ENCODE data around the gene SPRR1B. TPM values are rescaled to one million over a fixed set of nuclear protein-coding genes. Genes with fewer than 3 reads are reported as not detected.

The SPRR1B gene
- total and polyA plus RNA-seq, 9 of the 15 experiments (the other 6 are each of a cell fraction or from before 2014, with no cell fraction given) = not detected

DNA sequence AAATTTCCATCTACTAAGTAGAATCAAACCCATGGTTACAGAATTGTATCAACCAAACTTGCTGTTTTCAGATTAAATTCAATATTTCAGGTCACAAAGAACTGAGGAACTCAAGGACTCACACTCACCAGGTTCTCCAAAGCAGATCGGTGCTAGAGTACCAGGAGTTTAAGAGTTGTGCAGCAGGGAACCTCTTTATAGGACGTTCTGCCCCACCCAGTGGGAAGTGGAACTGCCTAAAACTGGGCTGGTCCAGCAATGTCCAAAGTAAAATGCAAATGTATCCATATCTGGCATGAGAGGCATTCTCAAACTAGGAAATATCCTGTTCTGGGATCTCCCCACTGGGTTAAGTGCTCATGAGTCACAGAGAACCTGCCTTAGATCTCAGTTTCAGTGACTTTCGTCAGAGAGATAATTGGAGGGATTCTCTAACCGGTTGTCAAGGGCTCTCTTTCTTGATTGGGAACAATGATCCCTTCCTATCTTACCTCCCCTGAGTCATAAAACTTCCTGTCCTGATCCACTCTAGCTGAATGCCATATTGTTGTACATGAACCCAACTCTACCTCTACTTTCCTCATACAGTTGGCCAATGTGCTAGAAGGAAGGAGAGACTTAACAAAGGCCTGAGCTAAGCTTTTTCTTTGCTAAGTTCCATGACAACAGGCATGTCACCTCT, 10.1 kb downstream of the SPRR1B start, which contains the start of gene SPRR2D (continued):
- TF ChIP-seq MYBL2 (IDR thresholded peaks at IDR 0.05; ENCODE audit: low read depth) (no peak), MYBL2 (CRISPR knock-in tag; IDR thresholded peaks at IDR 0.05; ENCODE audit: borderline replicate concordance) (no peak), NR4A1 (CRISPR knock-in tag; IDR thresholded peaks at IDR 0.05) (no peak), NR4A1 (tag; IDR thresholded peaks at IDR 0.05) (no peak), RCOR1 (IDR thresholded peaks at IDR 0.05; ENCODE audit: borderline replicate concordance in 1 of 2, low read depth in 2 of 2, low read length in 2 of 2) (peak in 1 of 2 experiments; percentile 15; a peak in 1 of 4 replicates), GABPB1 (CRISPR knock-in tag; IDR thresholded peaks at IDR 0.05) (no peak), EZH2 (IDR thresholded peaks at IDR 0.05; ENCODE audit: borderline replicate concordance, low read depth, low read length) (no peak), KDM2B (CRISPR knock-in tag; IDR thresholded peaks at IDR 0.05) (no peak), NONO (IDR thresholded peaks at IDR 0.05; ENCODE audit: low read depth in 2 of 2, low read length in 1 of 2) (no peak), ZNF232 (CRISPR knock-in tag; IDR thresholded peaks at IDR 0.05) (no peak), MTA1 (IDR thresholded peaks at IDR 0.05; ENCODE audit: borderline replicate concordance) (no peak), EGR1 (conservative IDR thresholded peaks at IDR 0.05) (no peak), HNRNPLL (IDR thresholded peaks at IDR 0.05; ENCODE audit: low read depth, low read length, poor library complexity, severe bottlenecking) (no peak), E2F6 (IDR thresholded peaks at IDR 0.05; ENCODE audit: borderline replicate concordance in 1 of 2, extremely low read depth in 1 of 2, insufficient read depth in 1 of 2, insufficient read length in 1 of 2, low read depth in 1 of 2, low read length in 1 of 2, poor library complexity in 1 of 2, severe bottlenecking in 1 of 2) (no peak), HSF4 (CRISPR knock-in tag; IDR thresholded peaks at IDR 0.05; ENCODE audit: borderline replicate concordance) (no peak)
- TF ChIP-seq, protein P1, sequence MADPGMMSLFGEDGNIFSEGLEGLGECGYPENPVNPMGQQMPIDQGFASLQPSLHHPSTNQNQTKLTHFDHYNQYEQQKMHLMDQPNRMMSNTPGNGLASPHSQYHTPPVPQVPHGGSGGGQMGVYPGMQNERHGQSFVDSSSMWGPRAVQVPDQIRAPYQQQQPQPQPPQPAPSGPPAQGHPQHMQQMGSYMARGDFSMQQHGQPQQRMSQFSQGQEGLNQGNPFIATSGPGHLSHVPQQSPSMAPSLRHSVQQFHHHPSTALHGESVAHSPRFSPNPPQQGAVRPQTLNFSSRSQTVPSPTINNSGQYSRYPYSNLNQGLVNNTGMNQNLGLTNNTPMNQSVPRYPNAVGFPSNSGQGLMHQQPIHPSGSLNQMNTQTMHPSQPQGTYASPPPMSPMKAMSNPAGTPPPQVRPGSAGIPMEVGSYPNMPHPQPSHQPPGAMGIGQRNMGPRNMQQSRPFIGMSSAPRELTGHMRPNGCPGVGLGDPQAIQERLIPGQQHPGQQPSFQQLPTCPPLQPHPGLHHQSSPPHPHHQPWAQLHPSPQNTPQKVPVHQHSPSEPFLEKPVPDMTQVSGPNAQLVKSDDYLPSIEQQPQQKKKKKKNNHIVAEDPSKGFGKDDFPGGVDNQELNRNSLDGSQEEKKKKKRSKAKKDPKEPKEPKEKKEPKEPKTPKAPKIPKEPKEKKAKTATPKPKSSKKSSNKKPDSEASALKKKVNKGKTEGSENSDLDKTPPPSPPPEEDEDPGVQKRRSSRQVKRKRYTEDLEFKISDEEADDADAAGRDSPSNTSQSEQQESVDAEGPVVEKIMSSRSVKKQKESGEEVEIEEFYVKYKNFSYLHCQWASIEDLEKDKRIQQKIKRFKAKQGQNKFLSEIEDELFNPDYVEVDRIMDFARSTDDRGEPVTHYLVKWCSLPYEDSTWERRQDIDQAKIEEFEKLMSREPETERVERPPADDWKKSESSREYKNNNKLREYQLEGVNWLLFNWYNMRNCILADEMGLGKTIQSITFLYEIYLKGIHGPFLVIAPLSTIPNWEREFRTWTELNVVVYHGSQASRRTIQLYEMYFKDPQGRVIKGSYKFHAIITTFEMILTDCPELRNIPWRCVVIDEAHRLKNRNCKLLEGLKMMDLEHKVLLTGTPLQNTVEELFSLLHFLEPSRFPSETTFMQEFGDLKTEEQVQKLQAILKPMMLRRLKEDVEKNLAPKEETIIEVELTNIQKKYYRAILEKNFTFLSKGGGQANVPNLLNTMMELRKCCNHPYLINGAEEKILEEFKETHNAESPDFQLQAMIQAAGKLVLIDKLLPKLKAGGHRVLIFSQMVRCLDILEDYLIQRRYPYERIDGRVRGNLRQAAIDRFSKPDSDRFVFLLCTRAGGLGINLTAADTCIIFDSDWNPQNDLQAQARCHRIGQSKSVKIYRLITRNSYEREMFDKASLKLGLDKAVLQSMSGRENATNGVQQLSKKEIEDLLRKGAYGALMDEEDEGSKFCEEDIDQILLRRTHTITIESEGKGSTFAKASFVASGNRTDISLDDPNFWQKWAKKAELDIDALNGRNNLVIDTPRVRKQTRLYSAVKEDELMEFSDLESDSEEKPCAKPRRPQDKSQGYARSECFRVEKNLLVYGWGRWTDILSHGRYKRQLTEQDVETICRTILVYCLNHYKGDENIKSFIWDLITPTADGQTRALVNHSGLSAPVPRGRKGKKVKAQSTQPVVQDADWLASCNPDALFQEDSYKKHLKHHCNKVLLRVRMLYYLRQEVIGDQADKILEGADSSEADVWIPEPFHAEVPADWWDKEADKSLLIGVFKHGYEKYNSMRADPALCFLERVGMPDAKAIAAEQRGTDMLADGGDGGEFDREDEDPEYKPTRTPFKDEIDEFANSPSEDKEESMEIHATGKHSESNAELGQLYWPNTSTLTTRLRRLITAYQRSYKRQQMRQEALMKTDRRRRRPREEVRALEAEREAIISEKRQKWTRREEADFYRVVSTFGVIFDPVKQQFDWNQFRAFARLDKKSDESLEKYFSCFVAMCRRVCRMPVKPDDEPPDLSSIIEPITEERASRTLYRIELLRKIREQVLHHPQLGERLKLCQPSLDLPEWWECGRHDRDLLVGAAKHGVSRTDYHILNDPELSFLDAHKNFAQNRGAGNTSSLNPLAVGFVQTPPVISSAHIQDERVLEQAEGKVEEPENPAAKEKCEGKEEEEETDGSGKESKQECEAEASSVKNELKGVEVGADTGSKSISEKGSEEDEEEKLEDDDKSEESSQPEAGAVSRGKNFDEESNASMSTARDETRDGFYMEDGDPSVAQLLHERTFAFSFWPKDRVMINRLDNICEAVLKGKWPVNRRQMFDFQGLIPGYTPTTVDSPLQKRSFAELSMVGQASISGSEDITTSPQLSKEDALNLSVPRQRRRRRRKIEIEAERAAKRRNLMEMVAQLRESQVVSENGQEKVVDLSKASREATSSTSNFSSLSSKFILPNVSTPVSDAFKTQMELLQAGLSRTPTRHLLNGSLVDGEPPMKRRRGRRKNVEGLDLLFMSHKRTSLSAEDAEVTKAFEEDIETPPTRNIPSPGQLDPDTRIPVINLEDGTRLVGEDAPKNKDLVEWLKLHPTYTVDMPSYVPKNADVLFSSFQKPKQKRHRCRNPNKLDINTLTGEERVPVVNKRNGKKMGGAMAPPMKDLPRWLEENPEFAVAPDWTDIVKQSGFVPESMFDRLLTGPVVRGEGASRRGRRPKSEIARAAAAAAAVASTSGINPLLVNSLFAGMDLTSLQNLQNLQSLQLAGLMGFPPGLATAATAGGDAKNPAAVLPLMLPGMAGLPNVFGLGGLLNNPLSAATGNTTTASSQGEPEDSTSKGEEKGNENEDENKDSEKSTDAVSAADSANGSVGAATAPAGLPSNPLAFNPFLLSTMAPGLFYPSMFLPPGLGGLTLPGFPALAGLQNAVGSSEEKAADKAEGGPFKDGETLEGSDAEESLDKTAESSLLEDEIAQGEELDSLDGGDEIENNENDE (IDR thresholded peaks at IDR 0.05; ENCODE audit: low read depth, low read length) = no peak
